CD4-positive, alpha-beta T cell treated with Interleukin-12 subunit alpha and Interleukin-12 subunit beta, for 1 hour (primary cell): ENCODE measurements around the gene UBL4B.
A peak's percentile ranks its signal among the peaks of the same experiment; 100 is the strongest.

Experiments
- DNase-seq: peaks from one replicate; pipeline ENCODE4 v3.0.0-alpha.2; 2020

Gene UBL4B

GRCh38 chr1:110118636-110119396, 6.6 kb downstream of the UBL4B start:
- DNase-seq = no peak

- DNase-seq = no peak
Observed at GRCh38 chr1:110119843-110120242, 7.6 kb downstream of the UBL4B start.

- no peak for DNase-seq
Observed at GRCh38 chr1:110120960-110121561, 8.8 kb downstream of the UBL4B start.

GRCh38 chr1:110123224-110123623, 11.0 kb downstream of the UBL4B start:
- no peak for DNase-seq

GRCh38 chr1:110125810-110126209, 13.6 kb downstream of the UBL4B start:
- no peak for DNase-seq

- DNase-seq = no peak
Observed at GRCh38 chr1:110130113-110130591, 17.9 kb downstream of the UBL4B start.

GRCh38 chr1:110130989-110131388, 18.7 kb downstream of the UBL4B start:
- DNase-seq = no peak

- no peak for DNase-seq
Observed at GRCh38 chr1:110132682-110133081, 20.4 kb downstream of the UBL4B start.

GRCh38 chr1:110133436-110133835, 21.2 kb downstream of the UBL4B start:
- DNase-seq = no peak

- DNase-seq = no peak
Observed at GRCh38 chr1:110134050-110134595, 21.9 kb downstream of the UBL4B start.

GRCh38 chr1:110135246-110135645, 23.0 kb downstream of the UBL4B start:
- no peak for DNase-seq

- DNase-seq = no peak
Observed at GRCh38 chr1:110135666-110136065, 23.4 kb downstream of the UBL4B start.

GRCh38 chr1:110136911-110137310, 24.7 kb downstream of the UBL4B start:
- peak; percentile 18 for DNase-seq

GRCh38 chr1:110138956-110139355, 26.7 kb downstream of the UBL4B start:
- no peak for DNase-seq

- DNase-seq = no peak
Observed at GRCh38 chr1:110144366-110144765, 32.1 kb downstream of the UBL4B start.

GRCh38 chr1:110148961-110149360, 36.7 kb downstream of the UBL4B start:
- no peak for DNase-seq

- no peak for DNase-seq
Observed at GRCh38 chr1:110150330-110151174, 38.3 kb downstream of the UBL4B start, which contains the start of gene SLC6A17. Gene SLC6A17 (plus strand): TSS chr1:110150494. CDS start chr1:110166930, 16,436 bp downstream.

- DNase-seq = no peak
Observed at GRCh38 chr1:110151175-110151669, 39.0 kb downstream of the UBL4B start.

GRCh38 chr1:110152133-110152785, 40.0 kb downstream of the UBL4B start:
- no peak for DNase-seq

GRCh38 chr1:110153407-110153950, 41.2 kb downstream of the UBL4B start:
- no peak for DNase-seq

- peak; percentile 28 for DNase-seq
Observed at GRCh38 chr1:110155878-110156522, 43.8 kb downstream of the UBL4B start.

GRCh38 chr1:110158261-110158660, 46.0 kb downstream of the UBL4B start:
- DNase-seq = no peak
